Activated T-helper 1 cell treated with Interleukin-2 at 50 U/mL for 16 hours (primary cell): ENCODE measurements around the gene APBA2.

Source experiments
- DNase-seq: peaks from one replicate; pipeline ENCODE4 v3.0.0-alpha.2; 2020; ENCODE audit warnings: low read depth

The APBA2 gene

DNA sequence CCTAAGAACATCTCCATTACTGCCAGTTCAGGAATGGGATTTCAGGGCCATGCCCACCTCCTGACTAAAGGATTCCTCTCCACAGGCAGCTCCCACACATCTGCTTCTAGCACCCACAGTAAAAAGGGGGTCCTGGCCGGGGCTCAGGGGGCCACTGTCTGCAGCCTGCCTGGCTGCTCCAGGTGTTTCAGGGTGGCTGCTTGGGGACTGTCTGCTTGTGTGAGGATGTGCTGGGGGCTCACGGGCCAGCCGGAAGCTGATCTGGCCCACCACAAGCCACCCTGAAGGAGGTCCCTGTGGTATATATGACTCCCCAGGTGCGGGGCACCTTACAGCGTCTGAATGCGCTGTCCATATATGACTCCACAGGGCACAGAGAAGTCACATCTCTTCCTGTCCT, 248.5 kb downstream of the APBA2 start:
- no peak for DNase-seq

- DNase-seq = no peak
These were observed 249.0 kb downstream of the APBA2 start for GRCh38 chr15:29134641-29135308.

DNA sequence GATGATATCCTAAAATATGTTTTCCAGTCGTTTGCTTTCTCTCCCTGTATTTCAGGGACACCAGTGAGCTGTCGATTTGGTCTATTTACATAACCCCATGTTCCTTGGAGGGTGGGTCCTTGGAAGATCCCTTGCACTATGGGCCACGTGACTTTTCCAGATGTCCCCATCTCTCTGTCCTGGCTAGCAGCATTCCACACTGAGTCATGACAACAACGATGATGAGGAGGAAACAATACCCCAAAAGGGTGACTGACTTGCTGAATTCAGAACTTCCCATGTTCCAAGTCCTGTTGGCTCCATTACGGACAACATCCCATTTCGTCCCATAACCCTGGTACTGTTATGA, 249.5 kb downstream of the APBA2 start:
- DNase-seq = no peak

- no peak for DNase-seq
These were observed 250.2 kb downstream of the APBA2 start for GRCh38 chr15:29135702-29136646.

GRCh38 chr15:29138260-29138659, 252.5 kb downstream of the APBA2 start:
- no peak for DNase-seq

- DNase-seq = no peak
These were observed 253.3 kb downstream of the APBA2 start for GRCh38 chr15:29139072-29139471.

DNA sequence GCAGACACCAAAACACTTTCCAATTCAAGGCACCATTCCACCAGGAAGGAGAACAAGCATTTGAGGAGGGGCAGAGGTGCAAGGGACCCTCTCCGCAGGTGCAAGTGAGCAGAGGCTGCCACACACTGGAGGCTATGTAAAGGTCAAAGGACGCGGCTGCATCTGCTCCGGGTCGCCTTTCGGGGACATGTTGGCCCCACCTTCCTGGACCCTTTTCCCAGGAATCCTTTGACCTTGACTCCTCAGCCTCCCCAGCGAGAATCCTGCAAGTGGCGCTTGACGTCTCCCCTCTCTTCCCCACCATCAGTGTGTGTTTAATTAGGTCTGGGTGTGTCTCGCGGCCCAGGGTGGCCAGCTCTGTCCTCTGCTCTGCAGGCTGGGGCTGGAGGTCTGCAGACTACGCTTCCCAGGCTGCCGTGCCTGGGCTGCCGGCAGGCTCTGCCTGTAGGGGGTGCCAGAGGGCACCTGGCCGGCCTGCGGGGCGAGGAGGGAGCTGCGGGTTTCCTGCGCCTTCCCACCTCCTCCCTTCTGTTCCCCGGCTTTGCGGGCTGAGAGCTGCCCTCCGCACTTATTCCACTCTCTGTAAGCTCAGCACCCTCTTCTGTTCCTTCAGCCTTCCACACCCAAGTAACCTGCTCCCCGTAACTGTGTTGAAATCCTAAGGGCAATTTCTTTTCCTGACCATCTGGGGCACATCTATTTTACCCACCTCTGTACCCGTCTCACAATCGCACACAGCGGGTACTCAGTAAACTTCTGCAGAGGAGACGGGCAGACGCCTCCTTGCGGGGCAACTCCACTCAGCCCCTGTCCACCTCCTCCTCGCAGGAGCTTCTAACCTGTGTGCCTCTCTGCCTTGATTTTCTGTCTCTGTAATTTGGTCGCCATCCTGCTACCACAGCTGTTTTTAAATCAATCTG, 254.0 kb downstream of the APBA2 start:
- DNase-seq = peak; percentile 37

DNA sequence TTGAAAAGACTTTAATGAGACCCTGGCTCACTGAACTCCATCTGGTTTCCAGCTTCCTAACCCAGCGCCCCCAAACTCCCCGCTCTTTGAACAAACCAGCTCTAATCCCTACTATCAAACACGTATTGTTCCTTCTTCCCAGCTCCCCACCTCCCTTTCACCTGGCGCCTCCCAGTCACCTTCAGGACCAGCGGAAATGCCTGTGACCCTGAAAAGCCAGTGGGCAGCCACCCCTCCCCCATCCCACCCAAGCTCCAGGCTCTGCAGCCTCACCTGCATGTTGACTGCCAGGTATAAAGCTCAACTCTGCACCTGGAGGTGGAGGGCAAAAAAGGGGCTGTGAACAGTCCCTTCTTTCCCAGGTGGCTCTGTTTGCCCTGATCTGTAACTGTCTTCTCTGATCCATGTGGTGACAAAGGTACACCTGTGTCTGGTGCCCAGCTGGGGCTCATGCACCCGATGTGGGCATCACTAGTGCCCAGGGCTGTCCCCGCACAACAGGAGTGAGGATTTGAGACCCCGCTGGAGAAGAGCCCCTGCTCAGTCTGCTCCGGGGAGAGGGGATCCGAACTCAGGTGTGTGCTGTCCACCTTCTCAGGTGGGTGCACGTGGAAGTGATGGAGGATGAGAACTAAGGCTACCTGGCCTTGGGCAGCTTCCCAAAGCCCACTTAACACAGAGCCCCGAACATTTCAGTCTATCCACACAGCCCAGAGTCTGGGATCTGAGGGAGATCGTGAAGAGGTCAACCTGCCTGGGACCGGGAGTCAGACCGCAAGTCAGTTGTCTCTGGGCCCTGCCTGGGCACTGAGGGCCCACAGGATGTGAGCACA, 254.9 kb downstream of the APBA2 start:
- no peak for DNase-seq

DNA sequence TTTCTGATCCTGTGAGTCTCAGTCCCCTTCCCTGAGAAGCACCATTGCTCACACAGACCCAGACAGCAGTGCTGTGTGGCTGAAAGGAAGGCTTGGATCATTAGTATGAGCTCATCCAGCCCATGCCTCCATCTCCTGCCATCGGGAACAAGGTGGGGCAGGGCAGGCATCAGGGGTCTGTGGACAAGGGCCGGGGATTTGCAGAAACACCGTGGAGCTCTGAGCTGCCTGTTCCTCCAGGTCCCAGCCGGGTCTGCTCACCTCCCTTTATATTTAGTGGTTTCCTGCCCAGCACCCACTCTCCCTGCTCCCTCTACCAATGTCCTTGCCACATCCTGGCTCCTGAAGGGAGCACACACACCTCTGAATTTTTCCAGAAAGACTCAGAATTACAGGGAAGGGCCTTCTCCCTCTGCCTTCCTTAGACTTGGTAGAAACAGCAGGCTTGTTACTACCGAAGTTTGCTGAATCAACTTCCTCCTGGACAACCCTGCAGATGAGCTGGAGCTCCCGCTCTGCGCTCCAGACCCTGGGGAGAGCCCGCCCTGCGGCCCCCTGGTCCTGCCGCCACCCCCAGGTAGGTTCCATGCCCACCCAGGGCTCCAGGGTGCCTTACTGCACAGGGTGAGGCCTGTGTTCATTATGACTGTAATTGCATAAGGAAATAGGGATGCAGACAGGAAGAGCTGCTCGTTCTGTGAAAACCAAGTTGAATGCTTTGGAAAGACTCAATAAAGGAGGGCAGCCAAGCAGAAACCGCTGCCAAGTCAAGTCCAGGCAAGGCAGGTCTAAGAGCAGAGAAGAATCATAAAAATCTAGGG, 255.7 kb downstream of the APBA2 start:
- DNase-seq = no peak

GRCh38 chr15:29142129-29142747, 256.5 kb downstream of the APBA2 start:
- DNase-seq = no peak

DNA sequence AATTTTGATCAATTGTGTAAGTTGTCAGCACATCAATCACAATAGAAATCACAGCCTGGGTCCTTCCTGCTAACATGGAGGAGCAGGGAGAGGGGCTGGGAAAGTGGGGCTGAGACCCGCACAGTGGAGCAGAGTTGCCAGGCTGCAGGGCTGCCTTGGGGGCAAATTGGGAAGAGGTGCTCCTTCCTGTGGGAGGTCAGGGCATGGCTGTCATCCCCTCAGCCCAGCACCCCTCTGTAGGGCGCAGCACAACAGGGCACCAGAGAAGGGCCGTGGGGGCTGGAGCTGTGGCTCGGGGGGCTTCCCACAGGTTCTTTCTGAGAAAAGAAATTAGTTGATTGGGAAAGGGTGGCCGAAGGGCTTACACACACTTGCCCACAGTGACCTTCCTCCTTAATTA, 257.5 kb downstream of the APBA2 start:
- no peak for DNase-seq

- DNase-seq = no peak
These were observed 258.3 kb downstream of the APBA2 start for GRCh38 chr15:29143909-29144635.

- no peak for DNase-seq
These were observed 263.9 kb downstream of the APBA2 start for GRCh38 chr15:29149738-29150075.

GRCh38 chr15:29150515-29151483, 265.0 kb downstream of the APBA2 start:
- no peak for DNase-seq

DNA sequence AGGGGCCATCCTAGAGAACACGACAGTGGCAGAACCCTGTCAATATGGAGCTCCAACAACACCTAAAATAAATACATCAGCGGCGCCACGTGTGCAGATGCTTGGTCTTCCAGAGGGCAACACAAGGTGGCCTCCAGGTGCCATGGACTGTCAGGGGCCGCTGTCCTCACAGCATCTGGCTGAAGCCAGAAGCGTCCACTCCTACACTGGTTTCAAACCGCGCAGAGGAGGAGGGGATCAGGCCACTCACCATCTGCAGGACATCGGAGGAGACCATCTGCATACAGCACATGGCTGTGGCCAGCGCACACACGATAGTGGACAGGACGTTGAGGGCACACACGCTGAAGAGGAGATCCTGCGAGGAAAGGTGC, 265.7 kb downstream of the APBA2 start:
- DNase-seq = no peak

GRCh38 chr15:29156521-29156920, 270.7 kb downstream of the APBA2 start:
- no peak for DNase-seq

- no peak for DNase-seq
These were observed 274.1 kb downstream of the APBA2 start for GRCh38 chr15:29159771-29160455.

- DNase-seq = no peak
These were observed 276.6 kb downstream of the APBA2 start for GRCh38 chr15:29162411-29162810.
